Heart right ventricle (tissue), 16 donors: ENCODE results near the gene SOX15. TPM values are rescaled to one million over a fixed set of nuclear protein-coding genes. Genes with fewer than 3 reads are reported as not detected.
A peak's percentile ranks its signal among the peaks of the same experiment; 100 is the strongest.

Experiments used
- ATAC-seq, 8 donors: fragments of 200-7000 bp; cut with Tn5 transposase; one replicate each; pipeline ENCODE4 v1.9.1; 2020; ENCODE audit warnings: mild to moderate bottlenecking in 8 of 8, moderate library complexity in 8 of 8, moderate number of reproducible peaks in 1 of 8
- DNase-seq, 2 donors: peaks; one replicate each; pipeline ENCODE4 v3.0.0-alpha.2; 2020
- H3K27ac ChIP-seq, 10 donors: fragments of 200-600 bp; sonication (generic) in 2 of 10; one replicate each; pipeline versions ENCODE4 v1.5.0 to v1.8.0; 2020 to 2022; ENCODE audit warnings: mild to moderate bottlenecking in 3 of 10
- H3K27me3 ChIP-seq, 7 donors: fragments of 200-600 bp; one replicate each; pipeline ENCODE4 v1.8.0; 2021 to 2022; ENCODE audit warnings: mild to moderate bottlenecking in 2 of 7
- H3K36me3 ChIP-seq, 9 donors: fragments of 200-600 bp; sonication (generic) in 1 of 9; one replicate each; pipeline versions ENCODE4 v1.5.0 to v1.8.0; 2020 to 2022; ENCODE audit warnings: mild to moderate bottlenecking in 2 of 9
- H3K4me1 ChIP-seq, 9 donors: fragments of 200-600 bp; sonication (generic) in 1 of 9; one replicate each; pipeline versions ENCODE4 v1.5.0 to v1.8.0; 2020 to 2022; ENCODE audit warnings: mild to moderate bottlenecking in 4 of 9
- H3K4me3 ChIP-seq, 10 donors: fragments of 200-600 bp; sonication (generic) in 2 of 10; one replicate each; pipeline versions ENCODE4 v1.5.0 to v1.8.0; 2020 to 2022; ENCODE audit warnings: mild to moderate bottlenecking in 7 of 10, moderate library complexity in 2 of 10
- H3K9me3 ChIP-seq, 11 donors: fragments of 200-600 bp in 10 of 11; sonication (generic) in 2 of 11; one replicate each; pipeline versions ENCODE4 v1.5.0 to v1.8.0; 2013 to 2022; ENCODE audit warnings: mild to moderate bottlenecking in 2 of 11, control low read depth in 1 of 11, moderate library complexity in 1 of 11
- WGBS, 2 donors: extraction: QIAGEN DNeasy Blood & Tissue Kit; methylation state at CpG; one replicate each; pipeline ENCODE4 v1.1.7; 2013; ENCODE audit warnings: inconsistent platforms in 1 of 2; 5-methylcytosine and 5-hydroxymethylcytosine counted together
- intact Hi-C, 10 donors: fragments of 100-400 bp; cut with DNase I; formaldehyde crosslinking; loops; one replicate each; pipeline versions ENCODE4 v1.11.1 to v1.14.2; 2022
- polyA plus RNA-seq, 2 donors: library from polyadenylated mRNA; stranded (reverse); fragments of 200-250 nt; gene quantifications; one replicate each; pipeline ENCODE4 v1.2.3, GENCODE V29; 2013
- total RNA-seq, 10 donors: library from RNA; stranded (reverse); fragmentation: NEBNext Ultra II Directional in 3 of 10; extraction: Animal tissue kit (Norgen Biotek cat#: 25700) in 3 of 10; gene quantifications; one replicate each; pipeline versions ENCODE4 v1.2.1 to v1.2.4, GENCODE V29; 2021 to 2023
- TF ChIP-seq, protein P1 (sequence below), 9 donors: fragments of 200-600 bp; sonication (generic) in 2 of 9; IDR thresholded peaks; one replicate each; pipeline versions ENCODE4 v1.5.0 to v1.8.0; 2021 to 2022; ENCODE audit warnings: antibody characterized with exemption in 9 of 9, mild to moderate bottlenecking in 5 of 9, moderate library complexity in 1 of 9
- donor health status: Arrhythmogenic right ventricular cardiomyopathy.
- donor health status: ischemic (EF 13 %, LVEDD 7.1; RV severe dilation, severe dysfunction).
- donor health status: healthy with polysubstance abuse.
- donor health status: DM: no; HTN: yes; CAD: no.
- donor health status: DM: no; HTN: no; CAD: no.
- donor health status: ischemic (EF 25% LVEDD 6.9; RV normal size, moderate dysfunction).
- donor health status: ischemic (EF 25% LVEDD 5.7; RV mildly dilated, moderate dysfunction).
- donor health status: healthy.
- donor health status: DM: yes; HTN: yes; CAD: no.
- donor health status: Ischemic cardiomyopathy.
- donor health status: ischemic (EF 35%, LVEDD 5.7; RV mildly dilated, moderate dysfunction).
- donor health status: nonischemic (EF 11% LVEDD 7.7; RV severe dilation, severe dysfunction).
- donor health status: DM: yes; HTN: yes; CAD: no.
- donor health status: PGD.
- donor health status: ischemic (EF 29% LVEDD 5.4; RV normal size, mild dysfunction).
- donor health status: nonischemic (EF 23%, LVEDD 6.1; RV moderate dilation, normal function).

Gene SOX15
- total and polyA plus RNA-seq, 12 donors: 0.23 to 2.6 (median 1.2) TPM

DNA sequence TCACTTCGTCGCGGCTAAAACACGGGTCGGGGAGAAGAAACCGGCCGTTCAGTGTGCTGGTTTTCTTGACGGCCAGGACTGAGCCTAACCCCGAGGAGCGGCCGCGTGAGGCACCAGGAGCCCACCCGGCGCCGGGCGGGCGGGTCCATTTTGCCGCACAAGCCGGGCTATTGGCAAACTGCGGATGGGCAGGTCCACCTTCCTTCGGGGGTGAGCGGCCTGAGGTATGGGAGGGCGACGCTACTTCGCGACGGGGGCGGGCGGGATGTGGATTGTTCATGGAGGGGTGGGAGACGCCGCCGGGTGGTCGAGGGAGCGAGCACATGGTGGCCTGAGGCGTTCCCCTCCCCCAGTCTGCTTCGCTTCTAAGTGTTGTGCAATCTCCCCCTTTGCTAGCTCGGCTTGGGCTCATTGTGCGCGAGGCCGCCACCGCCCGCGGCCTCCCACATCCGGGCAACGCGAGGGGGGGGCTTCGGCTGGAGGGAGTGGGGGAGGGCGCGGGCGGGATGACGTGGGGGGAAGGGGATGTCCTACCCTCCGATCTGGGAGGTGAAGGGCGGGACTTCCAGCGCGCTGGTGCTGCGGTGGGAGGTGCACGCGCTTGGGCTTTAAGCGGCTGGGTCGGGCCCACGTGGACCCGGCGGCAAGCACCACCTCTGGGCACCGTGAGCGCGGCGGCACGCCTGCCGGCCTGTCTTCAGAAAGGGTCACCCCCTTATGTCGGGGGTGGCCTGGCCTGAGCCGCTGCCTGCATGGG lies 16.4 kb downstream of the SOX15 start:
- Histone ChIP-seq H3K9me3 (no peaks in the 10 kb centered on the region), H3K4me1 (peaks cover 14 to 61% (median 33%) of the 10 kb centered on the region in 9 donors), H3K4me3 (peak overlapping the region; percentile 87 to 100 (median 98)), H3K27ac (peak overlapping the region; percentile 95 to 100 (median 99)), H3K36me3 (peaks cover 9 to 78% (median 59%) of the 10 kb centered on the region in 9 donors), H3K27me3 (no peaks in the 10 kb centered on the region)
- TF ChIP-seq, protein P1, sequence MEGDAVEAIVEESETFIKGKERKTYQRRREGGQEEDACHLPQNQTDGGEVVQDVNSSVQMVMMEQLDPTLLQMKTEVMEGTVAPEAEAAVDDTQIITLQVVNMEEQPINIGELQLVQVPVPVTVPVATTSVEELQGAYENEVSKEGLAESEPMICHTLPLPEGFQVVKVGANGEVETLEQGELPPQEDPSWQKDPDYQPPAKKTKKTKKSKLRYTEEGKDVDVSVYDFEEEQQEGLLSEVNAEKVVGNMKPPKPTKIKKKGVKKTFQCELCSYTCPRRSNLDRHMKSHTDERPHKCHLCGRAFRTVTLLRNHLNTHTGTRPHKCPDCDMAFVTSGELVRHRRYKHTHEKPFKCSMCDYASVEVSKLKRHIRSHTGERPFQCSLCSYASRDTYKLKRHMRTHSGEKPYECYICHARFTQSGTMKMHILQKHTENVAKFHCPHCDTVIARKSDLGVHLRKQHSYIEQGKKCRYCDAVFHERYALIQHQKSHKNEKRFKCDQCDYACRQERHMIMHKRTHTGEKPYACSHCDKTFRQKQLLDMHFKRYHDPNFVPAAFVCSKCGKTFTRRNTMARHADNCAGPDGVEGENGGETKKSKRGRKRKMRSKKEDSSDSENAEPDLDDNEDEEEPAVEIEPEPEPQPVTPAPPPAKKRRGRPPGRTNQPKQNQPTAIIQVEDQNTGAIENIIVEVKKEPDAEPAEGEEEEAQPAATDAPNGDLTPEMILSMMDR (IDR thresholded peaks at IDR 0.05): no peak
- ATAC-seq: peak; percentile 72 to 86 (median 82)
- intact Hi-C loops: loop anchor here in 2 of 10 donors (2.0 to 10.0 kb wide), 3 partner anchors 113 to 319 kb away; partner anchors contain the start of genes CTDNEP1 (in 1 of the 2), EIF5A (in 1 of the 2), ELP5 (in 1 of the 2) and TP53 (in 1 of the 2)
- peak; percentile 89 to 94 for DNase-seq
- 1% methylated on average over 70 to 71 of the region's 71 CpGs for WGBS, 2 donors

DNA sequence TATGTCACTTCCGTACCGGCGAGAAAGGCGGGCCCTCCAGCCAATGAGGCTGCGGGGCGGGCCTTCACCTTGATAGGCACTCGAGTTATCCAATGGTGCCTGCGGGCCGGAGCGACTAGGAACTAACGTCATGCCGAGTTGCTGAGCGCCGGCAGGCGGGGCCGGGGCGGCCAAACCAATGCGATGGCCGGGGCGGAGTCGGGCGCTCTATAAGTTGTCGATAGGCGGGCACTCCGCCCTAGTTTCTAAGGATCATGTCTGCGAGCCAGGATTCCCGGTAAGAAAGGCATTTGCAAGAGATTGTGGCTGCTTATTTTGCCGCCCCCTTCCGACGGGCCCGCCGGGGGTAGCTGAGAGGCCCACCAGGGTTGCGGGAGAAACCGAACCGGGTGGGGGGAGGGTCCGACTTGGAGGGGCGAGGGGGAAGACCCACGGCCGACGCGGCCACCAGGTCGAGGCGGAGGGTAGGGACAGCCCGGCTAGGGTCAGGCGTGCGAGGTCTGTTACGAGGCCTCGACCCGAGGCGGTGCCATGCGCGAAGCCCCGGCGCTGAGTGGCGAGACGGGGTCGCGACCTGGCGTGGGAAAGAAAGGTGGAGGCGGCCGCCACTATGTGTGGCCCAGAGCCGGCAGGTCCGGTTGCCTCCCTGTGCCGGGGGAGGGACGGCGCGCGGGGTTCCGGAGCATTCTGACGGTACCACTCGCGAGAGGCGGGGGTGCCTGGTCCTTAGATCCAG lies 17.1 kb downstream of the SOX15 start:
- intact Hi-C loops: loop anchor here in 2 of 10 donors (2.0 to 10.0 kb wide), 3 partner anchors 114 to 318 kb away; partner anchors contain the start of genes CTDNEP1 (in 1 of the 2), EIF5A (in 1 of the 2), ELP5 (in 1 of the 2) and TP53 (in 1 of the 2)
- peak; percentile 93 to 97 (median 94) for ATAC-seq
- peak in 1 of 2 donors; percentile 100 for DNase-seq
- TF ChIP-seq, protein P1 (IDR thresholded peaks at IDR 0.05): peak in 1 of 9 donors; percentile 6
- no peaks in the 10 kb centered on the region for H3K27me3 ChIP-seq
- H3K9me3 ChIP-seq: no peaks in the 10 kb centered on the region
- H3K4me3 ChIP-seq: peak overlapping the region; percentile 87 to 100 (median 98)
- peaks cover 9 to 75% (median 52%) of the 10 kb centered on the region in 9 donors for H3K36me3 ChIP-seq
- WGBS, 2 donors: 0% methylated on average over 72 to 73 of the region's 73 CpGs
- peak overlapping the region; percentile 95 to 100 (median 99) for H3K27ac ChIP-seq
- peaks cover 14 to 53% (median 33%) of the 10 kb centered on the region in 9 donors for H3K4me1 ChIP-seq

DNA sequence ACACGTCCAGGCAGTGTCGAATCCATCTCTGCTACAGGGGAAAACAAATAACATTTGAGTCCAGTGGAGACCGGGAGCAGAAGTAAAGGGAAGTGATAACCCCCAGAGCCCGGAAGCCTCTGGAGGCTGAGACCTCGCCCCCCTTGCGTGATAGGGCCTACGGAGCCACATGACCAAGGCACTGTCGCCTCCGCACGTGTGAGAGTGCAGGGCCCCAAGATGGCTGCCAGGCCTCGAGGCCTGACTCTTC lies 17.6 kb downstream of the SOX15 start:
- Histone ChIP-seq H3K9me3 (no peaks in the 10 kb centered on the region), H3K4me3 (peak overlapping the region; percentile 12 to 100 (median 90)), H3K4me1 (peaks cover 14 to 49% (median 33%) of the 10 kb centered on the region in 9 donors), H3K36me3 (peaks cover 9 to 74% (median 52%) of the 10 kb centered on the region in 9 donors), H3K27ac (peak overlapping the region; percentile 1 to 99 (median 88)), H3K27me3 (no peaks in the 10 kb centered on the region)
- intact Hi-C loops: loop anchor here in 2 of 10 donors (2.0 to 10.0 kb wide), 3 partner anchors 115 to 317 kb away; partner anchors contain the start of genes CTDNEP1 (in 1 of the 2), EIF5A (in 1 of the 2), ELP5 (in 1 of the 2) and TP53 (in 1 of the 2)
- peak in 1 of 2 donors; percentile 99 for DNase-seq
- TF ChIP-seq, protein P1 (IDR thresholded peaks at IDR 0.05): no peak
- WGBS, 2 donors: 0 to 1% methylated on average over 11 of the region's 11 CpGs
- no peak for ATAC-seq

DNA sequence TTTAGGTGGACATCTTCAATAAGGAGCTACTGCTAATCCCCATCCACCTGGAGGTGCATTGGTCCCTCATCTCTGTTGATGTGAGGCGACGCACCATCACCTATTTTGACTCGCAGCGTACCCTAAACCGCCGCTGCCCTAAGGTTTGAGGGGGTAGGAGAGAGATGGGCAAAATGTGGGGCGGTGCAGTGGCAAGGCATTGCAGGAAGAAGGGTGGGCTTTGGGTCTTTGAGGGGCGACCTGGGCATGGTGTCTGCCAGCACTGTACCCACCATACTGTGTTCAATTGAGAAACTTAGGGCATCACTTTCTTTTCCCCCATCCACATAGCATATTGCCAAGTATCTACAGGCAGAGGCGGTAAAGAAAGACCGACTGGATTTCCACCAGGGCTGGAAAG lies 19.5 kb downstream of the SOX15 start:
- Histone ChIP-seq H3K36me3 (peaks cover 0 to 74% (median 44%) of the 10 kb centered on the region in 9 donors), H3K9me3 (no peaks in the 10 kb centered on the region), H3K4me3 (no peak overlapping the region), H3K4me1 (peaks cover 13 to 30% (median 26%) of the 10 kb centered on the region in 9 donors), H3K27ac (no peak overlapping the region), H3K27me3 (no peaks in the 10 kb centered on the region)
- TF ChIP-seq, protein P1 (IDR thresholded peaks at IDR 0.05): no peak
- DNase-seq (no peak), ATAC-seq (no peak)
- intact Hi-C loops: loop anchor here in 2 of 10 donors (5.0 to 10.0 kb wide), 2 partner anchors 263 to 316 kb away; partner anchors contain the start of genes CTDNEP1 (in 1 of the 2), EIF5A (in 1 of the 2) and ELP5 (in 1 of the 2)
- WGBS, 2 donors: 94 to 96% methylated on average over 10 of the region's 10 CpGs
